OCI-LY1 (cell line): ENCODE data around the gene NFIA.

Experiments used
- H2AFZ ChIP-seq: fragments of 200-600 bp; sonication (generic), shearing (Covaris generic); 2 replicates; pipeline ENCODE4 v1.6.0; 2014; ENCODE audit warnings: antibody characterized with exemption, mild to moderate bottlenecking, low read length
- H3F3A ChIP-seq: fragments of 200-600 bp; sonication (generic), shearing (Covaris generic); 2 replicates; pipeline ENCODE4 v1.6.0; 2014; ENCODE audit warnings: mild to moderate bottlenecking, antibody characterized with exemption, low read length, moderate library complexity; ENCODE audit not compliant: insufficient read depth
- H3K27ac ChIP-seq: fragments of 200-600 bp; sonication (generic); 2 replicates; pipeline ENCODE4 v1.5.1; 2014; ENCODE audit warnings: low read length, mixed run types, mild to moderate bottlenecking, low read depth; ENCODE audit not compliant: poor library complexity, severe bottlenecking
- H3K27me3 ChIP-seq: fragments of 200-600 bp; sonication (generic); 2 replicates; pipeline ENCODE4 v1.6.0; 2014; ENCODE audit warnings: antibody characterized with exemption, mild to moderate bottlenecking, low read length, moderate library complexity; ENCODE audit not compliant: insufficient read depth
- H3K36me3 ChIP-seq: fragments of 200-600 bp; sonication (generic); 2 replicates; pipeline ENCODE4 v1.6.1; 2014; ENCODE audit warnings: mild to moderate bottlenecking, antibody characterized with exemption, low read length, moderate library complexity, mixed read lengths; ENCODE audit not compliant: insufficient read depth
- H3K4me1 ChIP-seq: fragments of 200-600 bp; sonication (generic); 2 replicates; pipeline ENCODE4 v1.5.1; 2014; ENCODE audit warnings: mild to moderate bottlenecking, low read length, moderate library complexity; ENCODE audit not compliant: insufficient read depth, severe bottlenecking
- H3K4me2 ChIP-seq: fragments of 200-600 bp; sonication (generic), shearing (Covaris generic); 2 replicates; pipeline ENCODE4 v1.6.1; 2014; ENCODE audit warnings: low read length
- H3K4me3 ChIP-seq: fragments of 200-600 bp; sonication (generic); 2 replicates; pipeline ENCODE4 v1.5.1; 2014; ENCODE audit warnings: low read length, low read depth, mild to moderate bottlenecking, mixed read lengths; ENCODE audit not compliant: poor library complexity, severe bottlenecking
- H3K79me2 ChIP-seq: fragments of 200-600 bp; shearing (Covaris generic); 2 replicates; pipeline ENCODE4 v1.6.1; 2016; ENCODE audit warnings: mixed run types, low read length, mixed read lengths; ENCODE audit not compliant: insufficient read depth
- H3K9ac ChIP-seq: fragments of 200-600 bp; sonication (generic), shearing (Covaris generic); 2 replicates; pipeline ENCODE4 v1.6.1; 2014; ENCODE audit warnings: mild to moderate bottlenecking, low read length, mixed read lengths
- H3K9me2 ChIP-seq: fragments of 200-600 bp; sonication (generic), shearing (Covaris generic); 2 replicates; pipeline ENCODE4 v1.6.1; 2014; ENCODE audit warnings: low read depth, mild to moderate bottlenecking, low read length, mixed read lengths
- H3K9me3 ChIP-seq: fragments of 200-600 bp; shearing (Covaris generic); 2 replicates; pipeline ENCODE4 v1.6.1; 2014; ENCODE audit warnings: low read length, mixed read lengths
- H4K20me1 ChIP-seq: fragments of 200-600 bp; sonication (generic), shearing (Covaris generic); 2 replicates; pipeline ENCODE4 v1.6.0; 2016; ENCODE audit warnings: mild to moderate bottlenecking, low read length; ENCODE audit not compliant: insufficient read depth
- EZH2 ChIP-seq: fragments of 200-600 bp; sonication (generic), shearing (Covaris generic); IDR thresholded peaks from 2 replicates; pipeline ENCODE4 v1.8.0; 2017; ENCODE audit warnings: borderline replicate concordance, mixed run types, mild to moderate bottlenecking, antibody characterized with exemption, low read length, moderate library complexity, mixed read lengths
- TF ChIP-seq, protein P1 (sequence below): fragments of 200-600 bp; sonication (generic), shearing (Covaris generic); IDR thresholded peaks from 2 replicates; pipeline ENCODE4 v1.5.1; 2017; ENCODE audit warnings: mild to moderate bottlenecking, antibody characterized with exemption, low read length, moderate library complexity, mixed read lengths

NFIA gene

DNA sequence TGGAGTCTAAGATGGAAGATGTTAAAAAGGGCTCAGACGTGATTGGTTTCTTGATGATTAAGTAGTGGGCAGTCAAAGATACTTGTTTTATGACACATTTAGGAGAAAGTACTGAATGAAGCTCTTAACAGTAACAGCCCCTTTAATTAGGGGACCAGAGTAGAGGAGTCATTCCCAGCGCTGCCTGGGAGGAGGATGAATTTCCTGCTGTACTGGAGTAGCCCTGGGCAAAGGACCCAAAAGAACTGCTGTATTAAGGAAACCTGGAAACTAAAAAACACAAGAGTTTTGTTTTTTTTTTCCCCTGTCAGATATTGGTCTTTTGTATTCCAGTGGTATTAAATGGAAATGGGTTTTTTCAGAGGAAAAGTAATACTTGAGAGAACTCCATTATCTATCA lies 126.5 kb downstream of the NFIA start:
- H3K9me3 ChIP-seq: no peaks in the 10 kb centered on the region
- no peak overlapping the region for H3K4me2 ChIP-seq
- peaks cover 15% of the 10 kb centered on the region for H3K4me1 ChIP-seq
- H2AFZ ChIP-seq: no peak overlapping the region
- no peaks in the 10 kb centered on the region for H3K9me2 ChIP-seq
- TF ChIP-seq, protein P1, sequence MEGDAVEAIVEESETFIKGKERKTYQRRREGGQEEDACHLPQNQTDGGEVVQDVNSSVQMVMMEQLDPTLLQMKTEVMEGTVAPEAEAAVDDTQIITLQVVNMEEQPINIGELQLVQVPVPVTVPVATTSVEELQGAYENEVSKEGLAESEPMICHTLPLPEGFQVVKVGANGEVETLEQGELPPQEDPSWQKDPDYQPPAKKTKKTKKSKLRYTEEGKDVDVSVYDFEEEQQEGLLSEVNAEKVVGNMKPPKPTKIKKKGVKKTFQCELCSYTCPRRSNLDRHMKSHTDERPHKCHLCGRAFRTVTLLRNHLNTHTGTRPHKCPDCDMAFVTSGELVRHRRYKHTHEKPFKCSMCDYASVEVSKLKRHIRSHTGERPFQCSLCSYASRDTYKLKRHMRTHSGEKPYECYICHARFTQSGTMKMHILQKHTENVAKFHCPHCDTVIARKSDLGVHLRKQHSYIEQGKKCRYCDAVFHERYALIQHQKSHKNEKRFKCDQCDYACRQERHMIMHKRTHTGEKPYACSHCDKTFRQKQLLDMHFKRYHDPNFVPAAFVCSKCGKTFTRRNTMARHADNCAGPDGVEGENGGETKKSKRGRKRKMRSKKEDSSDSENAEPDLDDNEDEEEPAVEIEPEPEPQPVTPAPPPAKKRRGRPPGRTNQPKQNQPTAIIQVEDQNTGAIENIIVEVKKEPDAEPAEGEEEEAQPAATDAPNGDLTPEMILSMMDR: no peak
- no peak for TF ChIP-seq EZH2
- no peaks in the 10 kb centered on the region; the same call in 1 of the 2 replicates for H3K36me3 ChIP-seq
- no peaks in the 10 kb centered on the region for H3F3A ChIP-seq
- H3K27ac ChIP-seq: no peak overlapping the region
- H4K20me1 ChIP-seq: no peaks in the 10 kb centered on the region
- H3K79me2 ChIP-seq: no peaks in the 10 kb centered on the region
- no peaks in the 10 kb centered on the region for H3K27me3 ChIP-seq
- H3K4me3 ChIP-seq: no peak overlapping the region
- H3K9ac ChIP-seq: no peak overlapping the region

DNA sequence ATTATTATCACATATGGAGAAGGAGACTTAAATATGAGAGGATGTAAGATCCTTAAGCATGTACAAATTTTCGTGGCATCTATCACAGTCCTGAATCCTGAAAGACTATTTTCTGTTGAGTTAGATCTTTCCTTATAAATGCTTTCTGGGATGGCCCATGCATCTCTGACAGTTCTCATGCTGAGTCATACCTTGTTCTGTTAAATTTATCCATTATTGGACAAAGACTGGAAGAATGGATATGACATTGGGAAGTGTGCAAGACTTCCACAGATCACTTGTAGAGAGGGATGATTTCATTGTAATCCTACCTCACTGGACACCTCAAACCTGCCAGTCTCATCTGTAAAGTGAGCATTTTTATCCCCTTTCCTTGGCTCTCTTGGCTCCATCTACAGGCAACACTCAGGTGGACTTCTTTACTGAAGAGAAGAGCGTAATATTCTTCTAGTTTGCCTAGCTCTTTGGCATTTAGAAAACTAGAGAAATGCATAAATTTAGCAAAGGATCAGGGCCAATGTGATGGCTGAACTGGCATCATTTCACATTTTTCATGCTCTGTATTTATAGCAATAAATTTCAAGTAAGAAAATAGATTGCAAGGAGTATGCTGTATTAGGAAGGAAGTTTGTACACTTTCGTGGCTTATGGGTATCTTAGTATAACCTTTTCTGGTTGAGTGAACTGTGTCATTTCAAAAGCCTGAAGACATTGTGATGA lies 128.2 kb downstream of the NFIA start:
- no peaks in the 10 kb centered on the region for H4K20me1 ChIP-seq
- H2AFZ ChIP-seq: no peak overlapping the region
- TF ChIP-seq, protein P1: peak; percentile 18; the same call in 1 of the 2 replicates
- TF ChIP-seq EZH2: no peak
- no peaks in the 10 kb centered on the region for H3K79me2 ChIP-seq
- H3K4me3 ChIP-seq: no peak overlapping the region
- H3K9me3 ChIP-seq: no peaks in the 10 kb centered on the region
- H3F3A ChIP-seq: no peaks in the 10 kb centered on the region
- no peak overlapping the region for H3K4me2 ChIP-seq
- no peaks in the 10 kb centered on the region for H3K27me3 ChIP-seq
- no peaks in the 10 kb centered on the region for H3K9me2 ChIP-seq
- H3K36me3 ChIP-seq: no peaks in the 10 kb centered on the region; the same call in 1 of the 2 replicates
- no peak overlapping the region for H3K9ac ChIP-seq
- H3K4me1 ChIP-seq: peaks cover 15% of the 10 kb centered on the region
- H3K27ac ChIP-seq: no peak overlapping the region

DNA sequence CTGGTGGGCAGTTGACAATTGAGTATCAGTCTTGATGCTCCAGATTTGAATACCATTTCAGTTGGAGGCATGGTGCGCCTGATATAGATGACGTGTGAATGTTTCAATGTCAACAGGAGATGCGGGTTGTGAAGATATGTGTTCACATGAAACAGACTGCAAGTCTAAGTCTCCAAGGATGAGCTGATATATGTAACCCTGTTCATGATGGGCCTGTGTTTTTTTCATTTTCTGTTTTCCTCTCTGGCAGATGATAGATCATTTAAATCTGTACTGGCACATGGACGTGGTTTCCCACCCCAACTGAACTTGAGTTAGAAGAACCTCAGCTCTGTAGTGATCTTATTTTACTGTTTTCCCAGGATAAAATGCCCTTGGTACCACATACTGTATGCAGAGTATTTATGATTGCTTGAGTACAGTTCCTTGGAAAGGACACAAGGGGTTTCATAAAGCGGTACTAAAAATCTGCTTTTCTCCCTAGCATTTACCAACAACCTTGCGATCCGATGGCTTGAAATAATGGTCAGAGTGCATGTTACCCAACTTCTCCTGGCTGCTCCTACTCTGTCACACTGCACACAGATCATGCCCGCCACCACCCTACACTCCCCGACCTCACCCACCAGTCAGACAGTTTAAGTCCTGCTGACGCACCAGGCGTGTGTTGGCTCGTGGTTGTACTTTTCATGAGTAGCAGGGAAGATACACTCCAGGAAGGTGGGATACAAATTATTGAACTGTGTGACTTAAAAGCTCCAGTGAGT lies 131.1 kb downstream of the NFIA start:
- no peaks in the 10 kb centered on the region for H3K27me3 ChIP-seq
- no peak overlapping the region for H3K9ac ChIP-seq
- no peaks in the 10 kb centered on the region for H3K9me3 ChIP-seq
- no peak overlapping the region for H2AFZ ChIP-seq
- H3K9me2 ChIP-seq: no peaks in the 10 kb centered on the region
- no peak overlapping the region; the same call in 1 of the 2 replicates for H3K4me2 ChIP-seq
- H3K4me1 ChIP-seq: peaks cover 15% of the 10 kb centered on the region
- H3K79me2 ChIP-seq: no peaks in the 10 kb centered on the region
- TF ChIP-seq, protein P1: no peak
- no peak for TF ChIP-seq EZH2
- H3F3A ChIP-seq: no peaks in the 10 kb centered on the region
- H3K36me3 ChIP-seq: no peaks in the 10 kb centered on the region; the same call in 1 of the 2 replicates
- H4K20me1 ChIP-seq: no peaks in the 10 kb centered on the region
- H3K4me3 ChIP-seq: no peak overlapping the region
- peak overlapping the region; percentile 5 for H3K27ac ChIP-seq
